ENCODE data around the gene PHC2.

DNA sequence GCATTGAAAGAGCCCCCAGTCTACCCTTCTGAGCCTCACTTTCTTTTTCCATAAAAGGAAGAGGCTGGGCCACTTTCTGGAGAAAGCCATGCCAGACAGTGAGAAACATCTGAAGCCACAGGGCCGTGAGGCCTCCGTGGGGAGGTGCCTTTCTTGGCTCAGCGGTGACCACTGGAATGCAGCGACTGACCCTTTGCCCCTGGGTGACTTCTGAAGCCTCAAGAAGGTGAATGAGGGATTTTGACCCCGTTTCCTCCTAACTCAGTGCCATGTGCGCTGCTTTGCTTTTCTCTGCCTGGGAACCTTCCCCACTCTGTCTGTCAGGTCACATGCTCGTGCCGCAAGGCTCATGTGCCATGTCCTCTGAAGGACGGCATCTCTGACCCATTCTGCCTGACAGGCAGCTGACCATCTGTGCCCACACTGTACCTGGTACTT, 65.3 kb downstream of the PHC2 start:
- no peak for TF ChIP-seq POLR2A (IDR thresholded peaks at IDR 0.05; ENCODE audit: low read depth, low read length)
- TF ChIP-seq POLR2AphosphoS5 (IDR thresholded peaks at IDR 0.05; ENCODE audit: low read depth, low read length): no peak
- TF ChIP-seq SPI1 (IDR thresholded peaks at IDR 0.05; ENCODE audit: low read depth, low read length): no peak
- no peak for TF ChIP-seq TAF1 (IDR thresholded peaks at IDR 0.05; ENCODE audit: low read depth, low read length)
- no peak for TF ChIP-seq PAX5 (IDR thresholded peaks at IDR 0.05; ENCODE audit: insufficient read depth, low read length, severe bottlenecking)
- no peak for TF ChIP-seq POU2F2 (IDR thresholded peaks at IDR 0.05; ENCODE audit: low read depth, low read length)
